Vagina (tissue), 2 donors: ENCODE data around the gene GATA5.

Source experiments
- POLR2A ChIP-seq, 2 donors: fragments of 450-650 bp; IDR thresholded peaks; one replicate each; pipeline ENCODE4 v1.6.1; 2017; ENCODE audit warnings: antibody characterized with exemption in 2 of 2, mild to moderate bottlenecking in 2 of 2, moderate library complexity in 2 of 2
- POLR2AphosphoS5 ChIP-seq, 2 donors: sonication (generic); formaldehyde crosslinking; IDR thresholded peaks; one replicate each; pipeline ENCODE4 v1.9.0; 2017; ENCODE audit warnings: antibody characterized with exemption in 2 of 2, mild to moderate bottlenecking in 2 of 2, low read depth in 1 of 2; ENCODE audit not compliant: insufficient read depth in 1 of 2
- TF ChIP-seq, protein P1 (sequence below), 3 experiments: fragments of 450-650 bp in 2 of 3; fragments of 200-600 bp in 1 of 3; sonication (generic) in 1 of 3; IDR thresholded peaks; one replicate each; pipeline ENCODE4 v1.5.1; 2017 to 2019; ENCODE audit warnings: antibody characterized with exemption in 3 of 3, mild to moderate bottlenecking in 2 of 3, moderate library complexity in 2 of 3

DNA sequence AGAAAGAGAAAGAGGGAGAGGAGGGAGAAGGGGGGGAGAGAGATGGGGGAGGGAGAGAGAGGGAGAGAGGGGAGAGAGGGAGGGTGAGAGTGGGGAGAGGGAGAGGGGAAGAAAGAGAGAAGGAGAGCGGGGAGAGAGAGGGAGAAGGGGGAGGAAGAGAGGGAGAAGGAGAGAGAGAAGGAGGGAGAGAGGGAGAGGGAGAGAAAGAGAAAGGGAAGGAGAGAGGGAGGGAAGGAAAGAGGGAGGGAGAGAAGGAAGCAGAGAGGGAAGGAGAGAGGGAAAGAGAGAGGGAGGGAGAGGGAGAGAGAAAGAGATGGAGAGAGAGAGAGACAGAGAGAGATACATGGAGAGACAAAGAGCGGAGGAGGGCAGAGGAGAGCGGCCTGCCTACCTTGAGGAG lies 23.8 kb downstream of the GATA5 start:
- TF ChIP-seq, protein P1, sequence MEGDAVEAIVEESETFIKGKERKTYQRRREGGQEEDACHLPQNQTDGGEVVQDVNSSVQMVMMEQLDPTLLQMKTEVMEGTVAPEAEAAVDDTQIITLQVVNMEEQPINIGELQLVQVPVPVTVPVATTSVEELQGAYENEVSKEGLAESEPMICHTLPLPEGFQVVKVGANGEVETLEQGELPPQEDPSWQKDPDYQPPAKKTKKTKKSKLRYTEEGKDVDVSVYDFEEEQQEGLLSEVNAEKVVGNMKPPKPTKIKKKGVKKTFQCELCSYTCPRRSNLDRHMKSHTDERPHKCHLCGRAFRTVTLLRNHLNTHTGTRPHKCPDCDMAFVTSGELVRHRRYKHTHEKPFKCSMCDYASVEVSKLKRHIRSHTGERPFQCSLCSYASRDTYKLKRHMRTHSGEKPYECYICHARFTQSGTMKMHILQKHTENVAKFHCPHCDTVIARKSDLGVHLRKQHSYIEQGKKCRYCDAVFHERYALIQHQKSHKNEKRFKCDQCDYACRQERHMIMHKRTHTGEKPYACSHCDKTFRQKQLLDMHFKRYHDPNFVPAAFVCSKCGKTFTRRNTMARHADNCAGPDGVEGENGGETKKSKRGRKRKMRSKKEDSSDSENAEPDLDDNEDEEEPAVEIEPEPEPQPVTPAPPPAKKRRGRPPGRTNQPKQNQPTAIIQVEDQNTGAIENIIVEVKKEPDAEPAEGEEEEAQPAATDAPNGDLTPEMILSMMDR (IDR thresholded peaks at IDR 0.05) = no peak
- no peak for TF ChIP-seq POLR2AphosphoS5 (IDR thresholded peaks at IDR 0.05; ENCODE audit: insufficient read depth in 1 of 2, low read depth in 1 of 2)
- TF ChIP-seq POLR2A (IDR thresholded peaks at IDR 0.05) = no peak
